ENCODE results near the gene GRIN2A. TPM values are rescaled to one million over a fixed set of nuclear protein-coding genes. Genes with fewer than 3 reads are reported as not detected.

The GRIN2A gene
- total and polyA plus RNA-seq, 10 donors: under 0.01 to 0.10 (median 0.03) TPM; not detected in 7

DNA sequence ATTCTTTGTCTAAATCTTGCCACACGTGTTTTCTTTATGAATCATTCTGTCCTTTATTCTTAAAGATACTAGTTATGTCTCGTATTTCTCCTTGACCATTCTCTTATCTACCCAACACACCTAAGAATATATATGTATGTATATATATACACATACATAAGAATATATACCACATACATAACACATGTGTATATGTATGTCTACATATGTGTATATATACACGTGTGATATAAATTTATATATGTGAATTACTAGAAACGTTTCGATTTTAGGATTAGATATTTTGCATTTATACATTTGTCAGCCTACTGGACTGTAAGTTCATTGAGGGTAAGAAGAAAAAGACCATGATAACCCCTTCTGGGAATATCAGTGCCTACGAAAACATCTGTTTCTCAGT is 388.6 kb downstream of the GRIN2A start:
- intact Hi-C loops (cut with DNase I; ENCODE audit: low total_unique reads): no loop called here
- H3K4me3 ChIP-seq: no peak overlapping the region
- DNase-seq: no peak
- H3K4me1 ChIP-seq: no peaks in the 10 kb centered on the region
- peaks cover 0 to 6% (median 0%) of the 10 kb centered on the region in 7 donors for H3K27me3 ChIP-seq (replicated peaks in 1 of 7)
- no peak overlapping the region for H3K27ac ChIP-seq
- TF ChIP-seq POLR2A (IDR thresholded peaks at IDR 0.05) (no peak), POLR2AphosphoS5 (IDR thresholded peaks at IDR 0.05) (no peak), CTCF (IDR thresholded peaks at IDR 0.05 in 8 of 11, conservative IDR thresholded peaks at IDR 0.05 in 3 of 11) (no peak)
- H3K36me3 ChIP-seq: no peaks in the 10 kb centered on the region
- no peaks in the 10 kb centered on the region for H3K9me3 ChIP-seq
- WGBS, 5 donors: 83 to 89% (median 86%) methylated on average over 6 of the region's 6 CpGs

- no peaks in the 10 kb centered on the region for H3K36me3 ChIP-seq
- H3K4me1 ChIP-seq: no peaks in the 10 kb centered on the region
- peaks cover 0 to 6% (median 0%) of the 10 kb centered on the region in 7 donors for H3K27me3 ChIP-seq (replicated peaks in 1 of 7)
- no peak for DNase-seq
- no peak overlapping the region for H3K4me3 ChIP-seq
- 68 to 88% (median 78%) methylated on average over 4 of the region's 4 CpGs for WGBS, 5 donors
- intact Hi-C loops (cut with DNase I; ENCODE audit: low total_unique reads): no loop called here
- H3K27ac ChIP-seq: no peak overlapping the region
- no peaks in the 10 kb centered on the region for H3K9me3 ChIP-seq
- TF ChIP-seq POLR2A (IDR thresholded peaks at IDR 0.05): no peak
- TF ChIP-seq POLR2AphosphoS5 (IDR thresholded peaks at IDR 0.05): no peak
- TF ChIP-seq CTCF (IDR thresholded peaks at IDR 0.05 in 8 of 11, conservative IDR thresholded peaks at IDR 0.05 in 3 of 11): no peak
Observed at GRCh38 chr16:9791556-9791955, 390.7 kb downstream of the GRIN2A start.

DNA sequence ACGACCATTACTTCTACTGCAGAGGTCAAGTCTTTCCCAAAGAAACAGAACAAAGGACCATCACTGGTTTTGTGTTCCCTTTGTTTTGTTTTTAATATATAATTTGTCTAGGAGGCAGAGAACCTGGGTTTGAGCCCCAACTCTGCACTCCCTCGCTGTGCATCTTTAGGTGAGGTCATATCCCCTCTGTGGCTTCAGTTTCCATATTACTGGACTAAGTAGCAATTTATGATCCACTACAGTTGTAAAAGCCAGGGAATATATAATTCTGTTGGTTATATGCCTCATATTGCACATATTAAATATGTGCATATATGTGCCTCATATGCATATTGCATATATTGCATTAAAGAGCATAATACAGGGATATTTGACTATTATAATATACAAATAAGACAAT is 392.0 kb downstream of the GRIN2A start:
- Histone ChIP-seq H3K4me3 (no peak overlapping the region), H3K9me3 (no peaks in the 10 kb centered on the region), H3K4me1 (no peaks in the 10 kb centered on the region), H3K27me3 (replicated peaks in 1 of 7) (peaks cover 0 to 6% (median 0%) of the 10 kb centered on the region in 7 donors), H3K27ac (no peak overlapping the region), H3K36me3 (no peaks in the 10 kb centered on the region)
- intact Hi-C loops (cut with DNase I; ENCODE audit: low total_unique reads): no loop called here
- DNase-seq: no peak
- 56 to 79% (median 72%) methylated on average over 2 of the region's 2 CpGs for WGBS, 5 donors
- no peak for TF ChIP-seq CTCF (IDR thresholded peaks at IDR 0.05 in 8 of 11, conservative IDR thresholded peaks at IDR 0.05 in 3 of 11)
- no peak for TF ChIP-seq POLR2AphosphoS5 (IDR thresholded peaks at IDR 0.05)
- no peak for TF ChIP-seq POLR2A (IDR thresholded peaks at IDR 0.05)

DNA sequence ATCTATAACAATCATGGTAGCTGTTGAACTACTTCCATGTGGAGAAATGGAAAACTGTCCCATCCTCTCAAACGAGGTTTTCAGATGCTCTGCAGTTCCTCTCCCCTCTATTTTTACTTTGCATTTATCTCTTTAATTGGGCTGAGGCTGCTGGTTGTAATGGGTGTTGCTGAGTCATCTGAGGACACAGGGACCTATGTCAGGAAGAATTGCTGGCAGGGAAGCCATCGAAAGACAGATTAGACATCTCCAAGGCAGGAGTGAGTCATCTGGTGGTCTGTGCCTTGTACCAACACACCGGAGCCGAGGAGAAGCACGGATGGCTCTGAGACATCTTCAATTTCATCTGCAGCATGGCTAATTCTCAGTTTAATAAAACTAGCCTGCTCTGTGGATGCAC is 394.5 kb downstream of the GRIN2A start:
- DNase-seq: no peak
- intact Hi-C loops (cut with DNase I; ENCODE audit: low total_unique reads): no loop called here
- no peak for TF ChIP-seq CTCF (IDR thresholded peaks at IDR 0.05 in 8 of 11, conservative IDR thresholded peaks at IDR 0.05 in 3 of 11)
- TF ChIP-seq POLR2A (IDR thresholded peaks at IDR 0.05): no peak
- TF ChIP-seq POLR2AphosphoS5 (IDR thresholded peaks at IDR 0.05): no peak
- H3K4me3 ChIP-seq: no peak overlapping the region
- peaks cover 0 to 6% (median 0%) of the 10 kb centered on the region in 7 donors for H3K27me3 ChIP-seq (replicated peaks in 1 of 7)
- 59 to 81% (median 68%) methylated on average over 5 of the region's 5 CpGs for WGBS, 5 donors
- H3K27ac ChIP-seq: no peak overlapping the region
- H3K4me1 ChIP-seq: no peaks in the 10 kb centered on the region
- no peaks in the 10 kb centered on the region for H3K36me3 ChIP-seq
- no peaks in the 10 kb centered on the region for H3K9me3 ChIP-seq

Data from spleen (tissue), 11 donors.